ENCODE data around the gene FA2H. TPM values are rescaled to one million over a fixed set of nuclear protein-coding genes. Genes with fewer than 3 reads are reported as not detected.

Gene FA2H
- total RNA-seq, 1 donor from 2014 or later = not detected

DNA sequence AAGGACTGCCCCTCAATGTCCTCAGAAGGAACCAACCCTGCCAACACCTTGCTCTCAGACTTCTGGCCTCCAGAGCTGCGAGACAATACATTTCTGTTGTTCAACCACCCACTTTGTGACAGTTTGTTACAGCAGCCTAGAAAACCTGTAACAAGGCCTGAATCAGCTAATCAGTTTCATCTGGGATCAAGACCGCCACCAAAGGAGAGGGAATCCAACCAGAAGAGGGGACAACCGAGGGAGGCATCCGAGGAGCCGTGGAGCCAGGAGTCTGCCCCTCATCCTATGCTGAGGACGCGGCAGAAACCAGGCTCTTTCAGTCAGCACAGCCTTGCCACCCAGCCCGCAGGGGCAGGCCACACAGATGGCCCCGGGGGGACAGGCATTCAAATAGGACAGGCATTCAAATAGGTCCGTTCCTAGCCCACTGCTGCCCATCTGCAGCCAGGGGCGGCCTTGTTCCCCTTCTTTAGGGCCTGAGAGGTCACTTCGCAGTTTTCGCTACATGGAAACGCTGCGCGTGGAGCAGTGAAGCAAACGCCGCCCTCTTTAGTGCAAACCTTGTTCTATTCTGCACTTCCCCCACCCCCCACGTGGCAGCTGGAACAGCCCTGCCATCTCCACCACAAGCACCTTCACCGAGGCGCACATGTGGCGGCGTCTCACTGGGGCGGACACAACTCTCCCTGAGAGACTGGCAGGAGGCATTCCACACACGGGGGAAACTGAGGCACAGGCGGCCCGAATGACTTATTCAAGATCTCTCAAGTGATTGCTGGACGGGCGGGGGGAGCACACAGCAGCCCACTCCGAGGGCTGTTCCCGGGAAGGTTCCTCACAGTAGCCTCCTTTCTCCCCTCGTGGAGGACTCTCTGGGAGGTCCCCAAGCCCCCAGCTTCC is 26.7 kb downstream of the FA2H start:
- DNase-seq (ENCODE audit: low spot score) = no peak
- intact Hi-C loops (cut with DNase I) = no loop called here

DNA sequence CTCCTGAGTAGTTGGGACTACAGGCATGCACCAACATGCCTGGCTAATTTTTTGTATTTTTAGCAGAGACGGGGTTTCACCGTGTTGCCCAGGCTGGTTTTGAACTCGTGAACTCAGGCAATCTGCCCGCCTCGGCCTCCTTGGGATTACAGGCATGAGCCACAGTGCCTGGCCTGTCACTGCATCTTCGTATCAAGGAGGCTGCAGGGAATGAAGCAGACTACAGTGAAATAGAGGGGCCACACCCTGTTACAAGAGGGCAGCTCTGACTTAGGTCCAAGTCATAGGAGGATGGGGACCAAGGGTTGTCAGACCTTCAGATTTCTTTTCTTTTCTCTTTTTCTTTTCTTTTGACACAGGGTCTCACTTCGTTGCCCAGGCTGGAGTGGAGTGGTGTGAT is 28.7 kb downstream of the FA2H start:
- intact Hi-C loops (cut with DNase I) = no loop called here
- DNase-seq (ENCODE audit: low spot score) = no peak

DNA sequence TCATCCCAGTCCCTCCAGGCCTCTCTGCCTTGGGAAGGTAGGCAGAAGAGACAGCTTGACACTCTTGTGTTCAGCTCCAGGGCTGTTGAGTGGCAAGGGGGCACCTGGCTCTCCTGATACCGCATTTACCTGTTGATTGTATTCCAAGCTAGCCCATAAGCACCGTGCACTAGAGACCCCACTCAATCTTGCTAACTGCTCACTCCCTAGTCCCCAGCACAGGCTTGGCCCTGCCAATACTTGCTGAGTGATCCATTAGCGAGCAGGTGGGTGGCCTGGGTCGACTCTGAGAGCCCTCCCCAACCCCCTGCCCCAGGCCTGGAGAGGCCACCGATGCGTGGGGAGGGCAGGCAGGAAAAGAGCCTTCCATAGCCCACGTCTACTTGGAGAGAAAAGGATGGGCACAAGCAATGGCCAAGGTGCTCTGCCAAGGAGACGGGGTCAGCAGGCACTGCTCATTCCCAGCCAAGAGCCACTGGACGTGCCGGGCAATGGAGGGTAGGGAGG is 29.5 kb downstream of the FA2H start:
- intact Hi-C loops (cut with DNase I) = no loop called here
- DNase-seq (ENCODE audit: low spot score) = no peak

DNA sequence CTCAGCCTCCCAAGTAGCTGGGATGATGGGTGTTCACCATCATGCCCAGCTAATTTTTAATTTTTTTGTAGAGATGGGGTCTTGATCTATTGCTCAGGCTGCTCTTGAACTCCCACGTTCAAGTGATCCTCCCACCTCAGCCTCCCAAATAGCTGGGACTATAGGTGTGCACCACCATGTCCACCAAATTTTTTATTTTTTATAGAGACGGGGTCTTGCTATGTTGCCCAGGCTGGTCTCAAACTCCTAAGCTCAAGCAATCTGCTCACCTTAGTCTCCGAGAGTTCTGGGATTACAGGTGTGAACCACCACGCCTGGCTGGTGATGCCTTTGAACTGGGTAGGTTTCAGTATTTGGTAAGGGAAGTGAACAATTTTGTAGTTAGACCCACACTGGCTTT is 30.1 kb downstream of the FA2H start:
- intact Hi-C loops (cut with DNase I) = no loop called here
- DNase-seq (ENCODE audit: low spot score) = no peak

DNA sequence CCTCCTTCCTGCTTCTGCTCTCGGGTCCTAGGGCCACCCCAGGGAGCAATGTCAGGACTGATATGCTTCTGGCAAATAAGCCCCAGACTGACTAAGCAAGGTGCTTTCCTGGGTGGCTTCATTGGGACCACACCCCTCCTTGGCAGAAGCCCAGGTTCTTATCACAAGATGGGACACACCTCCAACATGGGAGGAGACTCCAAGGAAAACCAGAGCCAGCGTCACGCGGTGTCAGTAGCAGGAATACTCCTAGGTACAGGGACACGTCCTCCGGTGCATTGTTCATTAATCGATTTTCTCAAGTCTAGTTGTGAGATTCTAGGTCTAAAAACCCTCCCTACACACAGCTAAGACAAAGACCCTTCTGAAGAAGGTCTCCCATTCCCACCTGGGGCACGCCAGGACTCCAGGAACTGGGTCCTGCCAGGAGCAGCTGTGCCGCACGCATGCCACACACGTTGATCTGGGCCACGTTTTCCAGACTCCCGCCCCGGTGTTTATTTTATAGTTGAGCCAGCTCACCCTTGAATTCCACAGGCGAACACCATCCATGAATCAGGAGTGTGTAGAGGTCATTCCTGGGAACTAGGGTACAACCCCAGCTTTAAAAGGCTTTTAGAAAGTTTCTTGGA is 30.8 kb downstream of the FA2H start:
- DNase-seq (ENCODE audit: low spot score) = no peak
- intact Hi-C loops (cut with DNase I) = no loop called here

DNA sequence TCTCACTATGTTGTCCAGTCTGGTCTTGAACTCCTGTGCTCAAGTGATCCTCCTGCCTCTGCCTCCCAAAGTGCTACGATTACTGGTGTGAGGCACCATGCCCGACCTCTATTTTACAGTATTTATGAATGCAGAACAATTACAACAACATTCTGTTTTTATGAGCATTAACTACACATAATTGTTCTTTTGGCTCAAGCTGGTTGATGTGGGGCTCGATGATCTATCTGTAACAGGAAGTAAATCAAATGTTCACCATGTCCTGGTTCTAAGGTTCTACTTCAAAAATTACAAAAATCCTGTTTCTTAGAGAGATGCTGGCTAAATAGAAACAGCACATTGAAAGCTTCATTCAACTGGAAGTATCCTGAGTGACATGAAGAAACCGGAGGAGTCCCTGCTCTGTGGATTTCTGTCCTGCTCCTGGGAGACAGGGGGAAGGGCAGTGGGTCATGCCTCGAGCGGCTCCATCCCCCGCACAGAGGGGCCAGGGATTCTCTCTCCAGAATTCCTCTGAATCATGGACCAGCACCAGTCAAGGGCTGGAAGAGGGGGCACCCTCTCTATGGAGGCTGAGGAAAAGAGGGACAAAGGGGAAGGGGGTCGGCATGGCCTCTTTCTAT is 31.5 kb downstream of the FA2H start:
- intact Hi-C loops (cut with DNase I) = no loop called here
- no peak for DNase-seq (ENCODE audit: low spot score)

DNA sequence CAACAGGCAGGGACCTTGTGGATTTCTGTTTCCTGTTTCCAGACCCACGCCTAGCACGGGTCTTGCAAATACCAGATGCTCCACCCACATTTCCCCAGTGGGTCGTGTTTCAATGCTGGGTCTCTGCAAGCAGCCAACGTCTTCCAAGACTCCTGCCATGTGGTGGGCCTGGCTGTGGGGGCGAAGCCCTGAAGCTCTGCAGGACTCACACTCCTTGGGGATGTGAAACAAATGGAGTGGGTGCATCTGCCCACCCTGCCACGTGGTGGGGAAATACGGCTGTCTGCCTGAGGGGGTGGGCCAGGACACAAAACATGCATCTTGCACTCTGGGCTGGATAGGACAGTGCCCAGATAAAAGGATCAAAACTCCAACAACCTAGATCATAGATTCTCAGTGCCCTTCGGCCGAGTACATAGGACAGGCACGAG is 32.6 kb downstream of the FA2H start:
- intact Hi-C loops (cut with DNase I) = no loop called here
- DNase-seq (ENCODE audit: low spot score) = no peak

DNA sequence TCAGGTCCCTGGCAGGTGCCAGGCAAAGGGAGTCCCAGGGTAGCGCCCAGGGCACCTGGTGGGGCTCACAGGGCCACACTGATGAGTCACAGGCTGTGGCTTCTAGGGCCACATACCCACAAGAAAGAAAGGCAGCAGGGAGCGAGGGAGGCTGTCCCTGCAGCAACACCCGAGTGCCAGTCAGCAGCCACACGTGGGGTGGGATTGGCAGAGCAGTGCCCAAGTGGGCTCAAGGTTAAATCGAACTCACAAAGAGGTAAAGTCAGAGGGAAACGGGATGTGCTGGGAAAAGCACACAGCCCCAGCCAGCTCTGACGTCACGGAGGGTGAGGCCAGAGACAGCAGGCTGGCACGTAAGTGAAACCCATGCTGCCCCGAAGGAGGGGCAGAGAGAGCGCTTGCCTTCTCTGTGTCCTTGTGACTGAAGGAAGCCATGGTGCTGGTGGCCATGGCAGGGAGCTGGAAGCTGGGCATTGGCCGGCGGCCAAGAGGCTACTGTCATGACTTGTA is 33.8 kb downstream of the FA2H start:
- intact Hi-C loops (cut with DNase I) = no loop called here
- no peak for DNase-seq (ENCODE audit: low spot score)

DNA sequence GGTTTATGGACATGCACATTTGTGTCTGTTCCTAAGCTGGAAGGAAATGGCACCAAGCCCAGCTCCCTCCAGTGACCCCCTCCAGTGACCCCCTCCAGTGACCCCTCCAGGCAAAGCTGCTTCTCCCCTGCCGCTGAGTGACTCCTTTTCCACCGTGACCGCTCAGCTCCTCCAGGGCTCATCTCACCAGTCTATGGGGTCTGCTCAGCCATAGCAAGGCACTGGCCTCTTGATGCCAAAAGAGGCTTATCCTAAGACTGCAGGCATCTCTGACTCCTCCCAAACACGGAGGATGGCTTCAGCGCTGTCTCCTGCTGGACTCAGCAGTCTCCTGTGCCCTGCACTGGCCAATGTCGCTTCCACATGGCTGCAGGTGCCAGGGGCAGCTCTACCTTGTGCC is 35.3 kb downstream of the FA2H start:
- DNase-seq (ENCODE audit: low spot score) = no peak
- intact Hi-C loops (cut with DNase I) = no loop called here

DNA sequence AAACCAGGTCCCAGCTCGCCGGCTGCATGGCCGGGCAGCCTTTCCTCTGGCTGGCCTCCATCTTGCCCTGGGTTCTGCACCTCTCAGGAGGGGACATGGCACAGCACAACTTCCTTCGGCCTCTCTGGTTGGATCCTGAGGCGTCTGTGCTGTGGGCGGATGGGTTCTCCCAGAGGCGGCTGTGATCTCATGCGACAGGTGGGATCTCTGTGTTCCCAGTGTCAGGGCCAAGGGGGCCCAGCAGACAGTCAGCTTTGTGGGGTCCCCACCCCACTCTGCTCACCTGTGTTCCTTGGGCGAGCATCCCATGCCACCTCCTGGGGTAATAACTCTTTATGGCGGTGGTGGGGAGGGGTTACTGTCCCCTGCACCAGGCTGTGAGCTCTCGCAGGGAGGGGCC is 35.8 kb downstream of the FA2H start:
- DNase-seq (ENCODE audit: low spot score) = no peak
- intact Hi-C loops (cut with DNase I) = no loop called here

DNA sequence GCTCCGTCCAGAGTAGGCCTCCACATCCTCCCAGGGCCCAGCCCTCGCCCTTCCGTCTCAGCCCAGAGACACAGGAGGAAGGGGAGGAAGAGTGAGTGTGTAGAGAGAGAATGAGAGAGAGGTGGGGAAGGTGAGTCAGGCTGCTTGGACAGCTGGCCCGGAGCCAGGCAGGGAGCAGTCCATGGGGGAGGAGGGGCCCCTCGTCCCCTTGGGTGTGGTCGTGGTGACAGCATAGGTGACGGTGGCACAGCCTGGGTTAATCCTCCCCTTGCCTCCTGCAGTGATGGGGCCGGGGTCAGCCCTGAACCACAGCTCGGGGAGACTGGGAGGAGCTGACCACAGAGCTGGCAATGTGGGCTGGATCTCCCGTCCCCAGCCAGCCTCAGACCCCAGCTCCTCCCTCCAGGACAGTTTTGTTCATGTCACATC is 36.5 kb downstream of the FA2H start:
- intact Hi-C loops (cut with DNase I) = no loop called here
- no peak for DNase-seq (ENCODE audit: low spot score)

DNA sequence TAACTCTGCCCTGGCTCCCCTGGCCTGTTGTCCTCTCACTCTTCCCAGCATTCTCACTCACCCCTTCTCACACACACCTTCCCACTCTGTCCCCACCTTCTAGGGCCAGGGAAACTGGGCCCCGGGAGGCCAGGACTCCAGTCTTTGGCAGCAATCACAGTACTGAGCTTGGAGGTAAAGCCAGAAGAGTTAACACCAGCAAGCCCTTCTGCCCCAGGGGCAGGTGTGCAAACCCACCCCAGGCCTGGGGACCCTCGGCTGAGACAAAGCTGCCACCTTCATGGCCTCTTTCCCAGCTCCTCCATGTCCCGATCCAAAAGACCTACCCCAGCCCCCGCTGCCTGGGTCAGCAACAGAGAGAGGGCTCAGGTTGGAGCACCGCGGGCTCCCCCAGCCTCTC is 37.1 kb downstream of the FA2H start:
- intact Hi-C loops (cut with DNase I) = no loop called here

DNA sequence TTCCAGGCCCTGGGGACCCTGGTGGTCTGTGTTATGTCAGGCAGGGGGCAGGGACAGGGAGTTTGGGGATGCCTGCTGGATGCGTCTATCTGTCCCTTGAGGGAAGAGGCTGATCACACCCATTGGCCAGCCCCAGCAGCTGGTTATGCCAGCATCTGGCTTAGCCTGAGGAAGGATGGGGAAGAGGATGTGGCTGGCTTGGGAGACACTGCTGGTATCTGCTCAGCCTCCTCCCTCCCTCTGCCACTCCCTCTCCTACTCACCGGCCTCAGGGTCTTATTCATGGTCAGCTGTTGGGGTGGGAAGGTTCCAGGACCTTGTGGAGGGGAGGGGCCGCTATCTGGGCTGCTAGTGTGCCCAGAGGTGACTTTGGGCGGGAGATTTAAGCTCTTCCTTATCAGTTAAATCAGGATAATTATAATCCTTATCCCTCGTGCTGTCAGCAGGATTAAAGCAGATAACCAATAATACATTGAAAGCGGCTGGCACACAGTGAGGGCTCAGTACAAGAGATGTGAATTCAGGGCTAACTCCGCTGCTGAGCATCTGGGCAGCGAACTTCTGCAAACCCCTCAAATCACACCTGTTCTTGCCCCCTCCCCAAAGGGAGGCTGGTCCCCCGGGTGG is 38.0 kb downstream of the FA2H start:
- no peak for DNase-seq (ENCODE audit: low spot score)
- intact Hi-C loops (cut with DNase I) = no loop called here

More for the DNA sequence above, 37.1 kb downstream of the FA2H start:
- no peak for DNase-seq (ENCODE audit: low spot score)

DNA sequence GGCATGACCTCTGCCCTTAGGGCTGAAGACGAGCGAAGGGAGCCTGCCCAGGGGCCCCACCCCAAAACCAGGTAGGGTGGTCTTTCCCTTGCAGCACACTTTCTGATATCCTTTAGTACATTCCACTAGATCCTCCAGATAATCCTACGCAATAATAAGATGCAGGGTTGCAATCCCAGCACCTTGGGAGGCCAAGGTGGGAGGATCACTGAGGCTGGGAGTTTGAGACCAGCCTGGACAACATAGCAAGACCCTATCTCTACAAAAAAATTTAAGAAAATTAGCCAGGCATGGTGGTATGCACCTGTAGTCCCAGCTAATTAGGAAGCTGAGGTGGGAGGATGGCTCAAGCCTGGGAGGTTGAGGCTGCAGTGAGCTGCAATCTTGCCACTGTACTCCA is 39.1 kb downstream of the FA2H start:
- intact Hi-C loops (cut with DNase I) = no loop called here
- DNase-seq (ENCODE audit: low spot score) = no peak

DNA sequence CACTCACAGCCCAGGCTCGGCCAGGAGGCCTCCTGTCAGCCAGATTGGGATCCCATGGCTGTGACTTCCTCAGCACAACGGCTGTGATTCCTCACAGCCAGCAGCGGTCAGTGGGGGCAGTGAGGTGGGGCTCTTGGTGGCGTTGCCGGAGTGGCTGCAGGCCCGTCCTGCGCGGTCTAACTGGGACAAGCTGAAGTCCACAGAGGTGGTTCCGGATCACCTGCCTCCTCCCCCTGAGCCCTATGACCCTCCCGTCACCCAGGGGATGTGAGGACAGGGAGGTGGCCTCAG is 39.5 kb downstream of the FA2H start:
- intact Hi-C loops (cut with DNase I) = no loop called here
- no peak for DNase-seq (ENCODE audit: low spot score)

DNA sequence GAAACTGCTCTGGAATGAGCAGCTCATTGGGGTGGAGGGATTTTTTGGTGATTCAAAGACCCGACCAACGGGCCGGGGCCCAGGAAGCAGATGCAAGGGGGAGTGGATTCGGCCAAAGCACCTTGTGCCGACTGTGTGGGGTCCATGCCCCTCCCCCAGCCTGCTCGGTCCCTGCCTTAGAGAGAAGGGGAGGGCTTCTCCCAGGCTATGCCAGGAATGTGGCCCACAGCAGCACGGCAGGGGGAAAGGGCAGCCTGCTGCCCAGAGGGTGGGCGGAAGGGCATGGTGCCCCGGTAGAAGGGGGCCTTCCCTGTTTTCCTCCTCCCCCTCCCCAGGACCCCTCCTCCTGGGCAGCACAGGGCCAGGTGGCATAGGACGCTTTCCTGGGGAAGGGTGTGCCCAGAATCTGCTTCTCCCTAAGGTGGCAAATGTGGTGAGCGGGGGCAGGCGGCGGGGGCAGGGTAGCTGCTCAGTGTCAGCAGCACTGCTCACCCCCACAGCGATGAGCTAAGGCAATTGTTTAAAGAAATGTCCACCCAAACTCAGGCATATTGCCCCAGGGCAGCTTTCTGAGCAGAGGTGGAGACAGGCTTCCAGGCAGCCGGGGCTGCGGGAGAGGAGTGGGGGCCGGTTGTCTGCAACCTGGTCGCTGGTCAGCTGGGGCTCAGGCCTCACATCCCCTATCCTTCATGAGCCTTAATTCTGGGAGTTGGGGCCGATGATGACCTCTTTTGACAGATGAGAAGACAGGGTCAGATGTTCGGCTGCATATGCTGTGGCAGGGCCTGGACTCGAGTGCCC is 40.1 kb downstream of the FA2H start:
- intact Hi-C loops (cut with DNase I) = no loop called here
- no peak for DNase-seq (ENCODE audit: low spot score)

DNA sequence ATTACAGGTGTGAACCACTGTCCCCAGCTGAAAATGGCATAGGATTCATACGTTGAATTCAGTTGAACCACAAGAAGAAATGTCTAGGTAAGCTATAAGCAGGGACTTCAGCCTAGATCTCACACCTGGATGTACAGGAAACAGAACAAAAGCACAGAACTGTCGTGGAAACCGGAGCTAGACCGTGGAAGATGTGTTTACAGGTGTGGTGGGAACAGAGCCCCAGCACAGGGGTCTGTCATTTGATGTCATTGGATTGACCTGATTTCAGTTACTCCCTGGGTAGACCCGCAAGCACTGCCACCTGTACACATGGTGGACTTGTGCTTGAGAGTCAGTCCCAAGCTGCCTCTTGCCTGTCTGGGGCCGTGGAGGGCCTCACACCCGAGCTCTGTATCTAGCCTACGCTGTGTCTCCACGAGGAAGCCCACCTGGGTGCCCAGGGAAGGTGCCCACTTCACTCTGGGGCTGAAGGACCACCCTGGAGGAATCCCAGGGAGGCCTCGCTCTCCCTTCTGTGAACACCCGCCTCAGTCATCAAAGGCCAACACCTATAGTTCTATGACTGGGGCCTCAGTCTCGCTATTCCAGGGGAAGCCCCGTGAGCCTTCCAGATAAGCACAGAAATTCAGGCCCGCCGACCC is 41.8 kb downstream of the FA2H start:
- intact Hi-C loops (cut with DNase I) = no loop called here
- no peak for DNase-seq (ENCODE audit: low spot score)

DNA sequence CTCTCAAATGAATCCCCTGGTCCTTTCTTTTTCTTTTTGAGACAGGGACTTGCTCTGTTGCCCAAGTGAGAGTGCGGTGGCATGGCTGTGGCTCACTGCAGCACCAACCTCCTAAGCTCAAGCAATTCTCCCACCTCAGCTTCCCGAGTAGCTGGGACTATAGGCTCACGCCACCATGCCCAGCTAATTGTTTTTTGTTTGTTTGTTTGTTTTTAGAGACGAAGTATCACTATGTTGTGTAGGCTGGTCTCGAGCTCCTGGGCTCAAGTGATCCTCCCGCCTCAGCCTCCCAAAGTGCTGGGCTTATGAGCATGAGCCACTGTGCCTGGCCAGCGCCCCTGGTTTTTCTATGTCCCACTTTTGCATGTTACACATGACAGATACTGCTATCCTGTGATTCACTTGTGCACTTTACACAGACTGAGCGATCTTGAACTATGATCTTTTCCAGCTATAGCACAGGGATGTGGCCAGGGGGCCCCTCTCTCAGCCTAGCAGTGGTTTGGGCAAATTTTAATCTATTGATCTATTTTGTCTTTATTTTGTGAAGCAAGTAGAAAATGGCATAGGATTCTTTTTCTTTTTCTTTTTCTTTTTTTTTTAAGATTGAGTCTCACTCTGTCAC is 42.7 kb downstream of the FA2H start:
- intact Hi-C loops (cut with DNase I) = no loop called here

More for the DNA sequence above, 42.7 kb downstream of the FA2H start:
- DNase-seq (ENCODE audit: low spot score) = no peak

Data from cardiac septum (tissue), 1 donor.